HG02973 (cell line): Measurements from ENCODE around the gene UBR7.
"Not testable (repeated sequence)": the region's sequence is repeated elsewhere in the genome, so short reads cannot be mapped to it uniquely, and the experiment has no call there.

Experiments
- ATAC-seq: cut with Tn5 transposase; IDR thresholded peaks from one replicate; pipeline ENCODE4 v1.9.1; 2021; ENCODE audit warnings: moderate library complexity; ENCODE audit not compliant: unreplicated experiment

UBR7 gene

GRCh38 chr14:93206793-93207467 lies at the start of gene UBR7, which contains the start of gene GON7:
TSS of gene UBR7 (plus strand) at chr14:93207256. CDS start at chr14:93207292, 36 bp downstream.
TSS of gene GON7 (minus strand) at chr14:93207065. CDS start at chr14:93207037, 28 bp downstream.
- ATAC-seq, result peak; percentile 78

- not testable (repeated sequence) for ATAC-seq
Observed at GRCh38 chr14:93158349-93158748, 48.7 kb upstream of the UBR7 start.

- ATAC-seq, result not testable (repeated sequence)
Observed at GRCh38 chr14:93159625-93160352, 47.3 kb upstream of the UBR7 start.

- no peak for ATAC-seq
Observed at GRCh38 chr14:93160353-93160801, 46.7 kb upstream of the UBR7 start.

GRCh38 chr14:93161411-93161940 lies 45.6 kb upstream of the UBR7 start:
- no peak for ATAC-seq

- ATAC-seq, result no peak
Observed at GRCh38 chr14:93163564-93163963, 43.5 kb upstream of the UBR7 start.

GRCh38 chr14:93165271-93166265 lies 41.5 kb upstream of the UBR7 start:
- not testable (repeated sequence) for ATAC-seq

GRCh38 chr14:93168610-93169009 lies 38.4 kb upstream of the UBR7 start:
- ATAC-seq, result not testable (repeated sequence)

GRCh38 chr14:93169619-93170018 lies 37.4 kb upstream of the UBR7 start:
- not testable (repeated sequence) for ATAC-seq

- not testable (repeated sequence) for ATAC-seq
Observed at GRCh38 chr14:93170141-93170540, 36.9 kb upstream of the UBR7 start.

GRCh38 chr14:93171376-93171775 lies 35.7 kb upstream of the UBR7 start:
- ATAC-seq, result no peak

GRCh38 chr14:93173943-93174395 lies 33.1 kb upstream of the UBR7 start:
- no peak for ATAC-seq

GRCh38 chr14:93174731-93175130 lies 32.3 kb upstream of the UBR7 start:
- not testable (repeated sequence) for ATAC-seq

- ATAC-seq, result no peak
Observed at GRCh38 chr14:93175492-93175891, 31.6 kb upstream of the UBR7 start.

- ATAC-seq, result no peak
Observed at GRCh38 chr14:93183596-93184317, 23.3 kb upstream of the UBR7 start.

- peak; percentile 86 for ATAC-seq
Observed at GRCh38 chr14:93184391-93185348, 22.4 kb upstream of the UBR7 start, which contains the start of the genes LYSET and MOAP1. TSS of gene LYSET (plus strand) at chr14:93185317. CDS start at chr14:93185406, 89 bp downstream. TSS of gene MOAP1 (minus strand) at chr14:93184897. CDS start at chr14:93184242, 655 bp downstream.

- no peak for ATAC-seq
Observed at GRCh38 chr14:93185349-93185720, 21.7 kb upstream of the UBR7 start.

GRCh38 chr14:93186466-93186865 lies 20.6 kb upstream of the UBR7 start:
- ATAC-seq, result no peak

GRCh38 chr14:93186956-93187355 lies 20.1 kb upstream of the UBR7 start:
- no peak for ATAC-seq
